A549 (cell line): Measurements from ENCODE around the gene PRSS36. TPM values are rescaled to one million over a fixed set of nuclear protein-coding genes. Genes with fewer than 3 reads are reported as not detected.

ENCODE experiments used
- ATAC-seq, 2 experiments: fragments of 200-7000 bp in 1 of 2; fragments of >200 bp in 1 of 2; cut with Nextera tagmentation in 1 of 2; cut with Tn5 transposase in 1 of 2; 3 replicates each; pipeline versions ENCODE4 v1.8.0 to v1.9.1; 2018 to 2020; ENCODE audit warnings: mild to moderate bottlenecking in 1 of 2, moderate library complexity in 1 of 2
- CTCF ChIA-PET: fragments of 300-600 bp; sonication (Branson Sonifier 250); formaldehyde crosslinking; extraction: SDS; loops from one replicate; lab custom pipeline; 2021; ENCODE audit warnings: antibody characterized with exemption, inconsistent platforms; lab: Yijun Ruan, JAX
- POLR2A ChIA-PET: fragments of 350-600 bp; formaldehyde crosslinking; extraction: SDS; loops from one replicate; lab custom pipeline; 2021; ENCODE audit warnings: antibody characterized with exemption, inconsistent platforms; lab: Yijun Ruan, JAX
- DNase-seq, 2 experiments: peaks; one replicate each; pipeline versions ENCODE4 v3.0.0 to v3.0.0-alpha.2; 2011 to 2016; ENCODE audit warnings: low read depth in 1 of 2, low spot score in 1 of 2
- FAIRE-seq: peaks from 2 replicates; lab custom pipeline; 2011; peaks lifted over from hg19 to GRCh38; lab: Jason Lieb, UNC
- H3K27ac ChIP-seq, 2 experiments: fragments of >200 bp; sonication (Bioruptor Twin); formaldehyde crosslinking; 3 replicates each; pipeline ENCODE4 v1.5.1; 2016 to 2017
- H3K4me1 ChIP-seq: fragments of >200 bp; sonication (Bioruptor Twin); formaldehyde crosslinking; 3 replicates; pipeline ENCODE4 v1.6.1; 2016
- H3K4me2 ChIP-seq: fragments of >200 bp; sonication (Bioruptor Twin); formaldehyde crosslinking; 3 replicates; pipeline ENCODE4 v1.6.1; 2016
- H3K4me3 ChIP-seq: fragments of >200 bp; sonication (Bioruptor Twin); formaldehyde crosslinking; 3 replicates; pipeline ENCODE4 v1.5.1; 2016
- H3K9me3 ChIP-seq: fragments of >200 bp; sonication (Bioruptor Twin); formaldehyde crosslinking; 3 replicates; pipeline ENCODE4 v1.6.1; 2016
- ATOH8 ChIP-seq: fragments of 250-450 bp; sonication (Bioruptor Pico); IDR thresholded peaks from 2 replicates; pipeline ENCODE4 v1.5.0; 2020; ENCODE audit warnings: low read depth, mild to moderate bottlenecking, moderate library complexity
- BHLHE40 ChIP-seq: IDR thresholded peaks from 2 replicates; pipeline ENCODE4 v1.6.1; 2012; ENCODE audit warnings: low read depth, low read length, inconsistent platforms
- CHD4 ChIP-seq: fragments of 200-600 bp; sonication (generic); IDR thresholded peaks from 2 replicates; pipeline ENCODE4 v1.6.1; 2016; ENCODE audit warnings: antibody characterized with exemption, mild to moderate bottlenecking, borderline replicate concordance
- HOXA7 ChIP-seq: fragments of 250-450 bp; sonication (Bioruptor Pico); IDR thresholded peaks from 2 replicates; pipeline ENCODE4 v1.5.0; 2020; ENCODE audit warnings: mild to moderate bottlenecking, moderate library complexity
- HOXB5 ChIP-seq: fragments of 250-450 bp; sonication (Bioruptor Pico); IDR thresholded peaks from 2 replicates; pipeline ENCODE4 v1.5.0; 2020; ENCODE audit warnings: mild to moderate bottlenecking, moderate library complexity
- MAFK ChIP-seq: fragments of 450-650 bp; IDR thresholded peaks from 2 replicates; pipeline ENCODE4 v1.6.1; 2014; ENCODE audit not compliant: partially characterized antibody
- MAZ ChIP-seq: fragments of 150-350 bp; IDR thresholded peaks from 2 replicates; pipeline ENCODE4 v1.6.1; 2014; ENCODE audit warnings: antibody characterized with exemption, low read depth, low read length, borderline replicate concordance
- MYC ChIP-seq: IDR thresholded peaks from 2 replicates; pipeline ENCODE4 v1.6.1; 2012; ENCODE audit warnings: mild to moderate bottlenecking, inconsistent platforms, low read length, improper control_type of control experiment, borderline replicate concordance
- NFE2L2 ChIP-seq: fragments of 150-350 bp; conservative IDR thresholded peaks from 2 replicates; pipeline ENCODE4 v1.6.1; 2014; ENCODE audit warnings: low read length
- POLR2A ChIP-seq: IDR thresholded peaks from 2 replicates; pipeline ENCODE4 v1.6.1; 2012; ENCODE audit warnings: mild to moderate bottlenecking, low read length
- POLR2AphosphoS2 ChIP-seq: conservative IDR thresholded peaks from 2 replicates; pipeline ENCODE4 v1.6.1; 2012; ENCODE audit warnings: low read length, improper control_type of control experiment, inconsistent platforms
- RFX5 ChIP-seq: fragments of 450-650 bp; IDR thresholded peaks from 2 replicates; pipeline ENCODE4 v1.7.1; 2014; ENCODE audit warnings: antibody characterized with exemption, mild to moderate bottlenecking, moderate library complexity
- SMC3 ChIP-seq: fragments of >200 bp; sonication (Bioruptor Twin); formaldehyde crosslinking; IDR thresholded peaks from 3 replicates; pipeline ENCODE4 v1.6.1; 2018; ENCODE audit warnings: inconsistent platforms
- SREBF2 ChIP-seq: fragments of 450-650 bp; IDR thresholded peaks from 2 replicates; pipeline ENCODE4 v1.6.1; 2014; ENCODE audit warnings: mild to moderate bottlenecking, moderate library complexity
- ZFP36 ChIP-seq: fragments of 450-650 bp; IDR thresholded peaks from 2 replicates; pipeline ENCODE4 v1.6.1; 2014; ENCODE audit warnings: borderline replicate concordance; ENCODE audit not compliant: partially characterized antibody
- WGBS: methylation state at CpG from one replicate; pipeline ENCODE4 v1.1.6; 2017; ENCODE audit errors: missing lambda C conversion rate; 5-methylcytosine and 5-hydroxymethylcytosine counted together
- polyA plus RNA-seq, 4 experiments: library from polyadenylated mRNA; depleted of rRNA in 3 of 4; stranded (reverse); fragments of >200 nt; fragmentation: RNase III in 1 of 4; extraction: RNeasy Plus Mini Kit Qiagen cat#74134 plus additional on column Dnase treatment in 1 of 4; gene quantifications; 2 replicates in 3 of 4; 3 replicates in 1 of 4; pipeline ENCODE4 v1.2.3, GENCODE V29; 2011 to 2017
- TF ChIP-seq, protein P1 (sequence below): fragments of 200-600 bp; sonication (generic); IDR thresholded peaks from 2 replicates; pipeline ENCODE4 v1.6.1; 2016; ENCODE audit warnings: antibody characterized with exemption, mild to moderate bottlenecking, moderate library complexity
- TF ChIP-seq, protein P2 (sequence below): IDR thresholded peaks from 2 replicates; pipeline ENCODE4 v1.6.1; 2012
- TF ChIP-seq, protein P3 (sequence below): IDR thresholded peaks from 2 replicates; pipeline ENCODE4 v1.6.1; 2012; ENCODE audit warnings: low read depth, borderline replicate concordance
- TF ChIP-seq, protein P4 (sequence below): fragments of >200 bp; sonication (Bioruptor Twin); formaldehyde crosslinking; IDR thresholded peaks from 2 replicates; pipeline ENCODE4 v1.6.1; 2016

PRSS36 gene
- polyA plus RNA-seq, 2 of the 4 experiments (the other 2 are of a cell fraction): 0.41 to 0.75 TPM

GRCh38 chr16:31111881-31112466 lies 37.9 kb downstream of the PRSS36 start:
- FAIRE-seq (no peak), DNase-seq (no peak), ATAC-seq (no peak)
- H3K9me3 ChIP-seq: no peaks in the 10 kb centered on the region
- CTCF ChIA-PET: interaction anchor here (0.8 to 20.3 kb wide), 4 partner anchors 9 to 331 kb away, joined by 3 to 166 read pairs (median 10); partner anchors contain the start of gene ZNF843
- H3K27ac ChIP-seq: no peak overlapping the region
- H3K4me2 ChIP-seq: no peak overlapping the region
- TF ChIP-seq SMC3: no peak
- no peak for TF ChIP-seq MAFK
- TF ChIP-seq HOXA7 (CRISPR knock-in tag): no peak
- TF ChIP-seq, protein P1, sequence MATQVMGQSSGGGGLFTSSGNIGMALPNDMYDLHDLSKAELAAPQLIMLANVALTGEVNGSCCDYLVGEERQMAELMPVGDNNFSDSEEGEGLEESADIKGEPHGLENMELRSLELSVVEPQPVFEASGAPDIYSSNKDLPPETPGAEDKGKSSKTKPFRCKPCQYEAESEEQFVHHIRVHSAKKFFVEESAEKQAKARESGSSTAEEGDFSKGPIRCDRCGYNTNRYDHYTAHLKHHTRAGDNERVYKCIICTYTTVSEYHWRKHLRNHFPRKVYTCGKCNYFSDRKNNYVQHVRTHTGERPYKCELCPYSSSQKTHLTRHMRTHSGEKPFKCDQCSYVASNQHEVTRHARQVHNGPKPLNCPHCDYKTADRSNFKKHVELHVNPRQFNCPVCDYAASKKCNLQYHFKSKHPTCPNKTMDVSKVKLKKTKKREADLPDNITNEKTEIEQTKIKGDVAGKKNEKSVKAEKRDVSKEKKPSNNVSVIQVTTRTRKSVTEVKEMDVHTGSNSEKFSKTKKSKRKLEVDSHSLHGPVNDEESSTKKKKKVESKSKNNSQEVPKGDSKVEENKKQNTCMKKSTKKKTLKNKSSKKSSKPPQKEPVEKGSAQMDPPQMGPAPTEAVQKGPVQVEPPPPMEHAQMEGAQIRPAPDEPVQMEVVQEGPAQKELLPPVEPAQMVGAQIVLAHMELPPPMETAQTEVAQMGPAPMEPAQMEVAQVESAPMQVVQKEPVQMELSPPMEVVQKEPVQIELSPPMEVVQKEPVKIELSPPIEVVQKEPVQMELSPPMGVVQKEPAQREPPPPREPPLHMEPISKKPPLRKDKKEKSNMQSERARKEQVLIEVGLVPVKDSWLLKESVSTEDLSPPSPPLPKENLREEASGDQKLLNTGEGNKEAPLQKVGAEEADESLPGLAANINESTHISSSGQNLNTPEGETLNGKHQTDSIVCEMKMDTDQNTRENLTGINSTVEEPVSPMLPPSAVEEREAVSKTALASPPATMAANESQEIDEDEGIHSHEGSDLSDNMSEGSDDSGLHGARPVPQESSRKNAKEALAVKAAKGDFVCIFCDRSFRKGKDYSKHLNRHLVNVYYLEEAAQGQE: no peak
- TF ChIP-seq HOXB5 (CRISPR knock-in tag): no peak
- no peak for TF ChIP-seq RFX5
- no peak for TF ChIP-seq ATOH8 (CRISPR knock-in tag)
- no peak for TF ChIP-seq POLR2AphosphoS2
- TF ChIP-seq CHD4: no peak
- TF ChIP-seq BHLHE40: no peak
- TF ChIP-seq NFE2L2: no peak
- TF ChIP-seq POLR2A: no peak
- TF ChIP-seq, protein P2, sequence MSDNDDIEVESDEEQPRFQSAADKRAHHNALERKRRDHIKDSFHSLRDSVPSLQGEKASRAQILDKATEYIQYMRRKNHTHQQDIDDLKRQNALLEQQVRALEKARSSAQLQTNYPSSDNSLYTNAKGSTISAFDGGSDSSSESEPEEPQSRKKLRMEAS: no peak
- TF ChIP-seq, protein P3, sequence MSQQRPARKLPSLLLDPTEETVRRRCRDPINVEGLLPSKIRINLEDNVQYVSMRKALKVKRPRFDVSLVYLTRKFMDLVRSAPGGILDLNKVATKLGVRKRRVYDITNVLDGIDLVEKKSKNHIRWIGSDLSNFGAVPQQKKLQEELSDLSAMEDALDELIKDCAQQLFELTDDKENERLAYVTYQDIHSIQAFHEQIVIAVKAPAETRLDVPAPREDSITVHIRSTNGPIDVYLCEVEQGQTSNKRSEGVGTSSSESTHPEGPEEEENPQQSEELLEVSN: no peak
- POLR2A ChIA-PET: no interaction called here
- H3K4me3 ChIP-seq: no peak overlapping the region
- peaks cover 16% of the 10 kb centered on the region; the same call in 2 of the 3 replicates for H3K4me1 ChIP-seq
- 96% methylated on average over 10 of the region's 23 CpGs for WGBS

DNA sequence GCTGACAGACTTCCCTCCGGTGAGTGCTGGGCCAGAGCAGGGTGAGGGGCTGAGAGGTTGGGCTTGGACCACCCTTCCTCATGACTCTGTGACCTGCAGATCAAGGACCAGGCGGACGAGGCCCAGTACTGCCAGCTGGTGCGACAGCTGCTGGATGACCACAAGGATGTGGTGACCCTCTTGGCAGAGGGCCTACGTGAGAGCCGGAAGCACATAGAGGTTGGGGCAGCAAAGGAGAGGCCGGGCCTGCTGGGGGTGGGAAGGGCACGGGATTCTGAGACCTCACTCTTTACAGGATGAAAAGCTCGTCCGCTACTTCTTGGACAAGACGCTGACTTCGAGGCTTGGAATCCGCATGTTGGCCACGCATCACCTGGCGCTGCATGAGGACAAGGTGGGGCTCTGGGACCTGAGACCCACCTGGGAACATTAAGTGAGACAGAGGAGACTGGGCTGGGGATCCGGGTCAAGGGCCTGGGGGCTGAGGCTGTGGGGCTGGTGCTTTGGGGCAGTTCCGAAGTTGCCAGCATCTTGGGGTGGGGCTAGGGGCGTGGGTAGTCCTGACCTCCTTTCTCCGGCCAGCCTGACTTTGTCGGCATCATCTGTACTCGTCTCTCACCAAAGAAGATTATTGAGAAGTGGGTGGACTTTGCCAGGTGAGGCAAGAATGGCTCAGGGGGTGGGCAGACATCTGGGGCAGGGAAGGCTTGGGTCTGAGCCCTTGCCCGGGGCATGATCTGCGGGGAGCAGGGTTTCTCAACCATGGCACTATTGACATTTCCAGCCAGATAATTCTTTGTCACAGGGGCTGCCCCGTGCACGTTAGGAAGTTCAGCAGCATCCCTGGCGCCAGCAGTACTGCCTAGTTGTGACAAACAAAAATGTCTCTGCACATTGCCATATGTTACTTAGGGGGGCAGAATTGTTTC lies 39.5 kb downstream of the PRSS36 start:
- POLR2A ChIA-PET: no interaction called here

More for the DNA sequence above, 39.5 kb downstream of the PRSS36 start:
- WGBS: 83% methylated on average over 26 of the region's 26 CpGs
- no peak for FAIRE-seq
- CTCF ChIA-PET: interaction anchor here (3.1 to 20.3 kb wide), 2 partner anchors 32 to 126 kb away, joined by 12 to 166 read pairs; partner anchors contain the start of gene HSD3B7
- Histone ChIP-seq H3K4me1 (peaks cover 19% of the 10 kb centered on the region), H3K27ac (no peak overlapping the region), H3K4me2 (no peak overlapping the region), H3K9me3 (no peaks in the 10 kb centered on the region), H3K4me3 (no peak overlapping the region)
- no peak for ATAC-seq
- TF ChIP-seq NFE2L2 (no peak), SREBF2 (no peak), POLR2AphosphoS2 (no peak), MAZ (no peak), BHLHE40 (no peak), MYC (no peak), ZFP36 (no peak)
- TF ChIP-seq, protein P4, sequence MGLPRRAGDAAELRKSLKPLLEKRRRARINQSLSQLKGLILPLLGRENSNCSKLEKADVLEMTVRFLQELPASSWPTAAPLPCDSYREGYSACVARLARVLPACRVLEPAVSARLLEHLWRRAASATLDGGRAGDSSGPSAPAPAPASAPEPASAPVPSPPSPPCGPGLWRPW: no peak
- DNase-seq: no peak
